GM12872 (cell line): ENCODE data around the gene ARAP1.

Experiments
- CTCF ChIP-seq: IDR thresholded peaks from 3 replicates; pipeline ENCODE4 v1.5.1; 2011; ENCODE audit warnings: low read depth, mild to moderate bottlenecking, low read length, moderate library complexity; ENCODE audit not compliant: insufficient read depth

ARAP1 gene

DNA sequence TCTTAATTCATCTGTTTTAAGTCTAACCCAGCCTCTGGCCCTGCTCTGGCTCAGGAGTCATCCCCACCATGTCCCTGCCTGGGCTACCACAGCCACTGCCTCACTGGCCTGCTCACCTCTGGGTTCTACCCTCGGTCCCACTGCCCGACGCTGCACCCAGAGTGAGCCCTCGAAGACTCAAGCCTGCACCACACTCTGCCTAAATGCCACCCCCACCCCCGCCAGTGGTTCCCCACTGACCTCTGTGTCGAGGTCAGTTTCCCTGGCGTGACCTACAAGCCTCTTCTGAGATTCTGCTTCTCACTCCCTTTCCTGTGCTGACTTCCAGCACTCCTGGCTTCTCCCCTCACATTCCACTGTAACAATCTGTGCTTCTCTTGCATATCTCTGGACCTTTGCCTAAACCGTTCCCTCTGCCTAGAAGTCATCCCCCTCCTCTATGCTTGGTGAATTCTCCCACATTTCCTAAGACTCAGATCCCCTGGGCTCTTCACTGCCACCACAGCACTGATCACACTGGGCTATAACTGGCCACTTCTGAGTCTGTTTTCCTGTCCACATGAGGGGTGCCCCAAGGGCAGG is 65.5 kb downstream of the ARAP1 start:
- TF ChIP-seq CTCF: no peak

DNA sequence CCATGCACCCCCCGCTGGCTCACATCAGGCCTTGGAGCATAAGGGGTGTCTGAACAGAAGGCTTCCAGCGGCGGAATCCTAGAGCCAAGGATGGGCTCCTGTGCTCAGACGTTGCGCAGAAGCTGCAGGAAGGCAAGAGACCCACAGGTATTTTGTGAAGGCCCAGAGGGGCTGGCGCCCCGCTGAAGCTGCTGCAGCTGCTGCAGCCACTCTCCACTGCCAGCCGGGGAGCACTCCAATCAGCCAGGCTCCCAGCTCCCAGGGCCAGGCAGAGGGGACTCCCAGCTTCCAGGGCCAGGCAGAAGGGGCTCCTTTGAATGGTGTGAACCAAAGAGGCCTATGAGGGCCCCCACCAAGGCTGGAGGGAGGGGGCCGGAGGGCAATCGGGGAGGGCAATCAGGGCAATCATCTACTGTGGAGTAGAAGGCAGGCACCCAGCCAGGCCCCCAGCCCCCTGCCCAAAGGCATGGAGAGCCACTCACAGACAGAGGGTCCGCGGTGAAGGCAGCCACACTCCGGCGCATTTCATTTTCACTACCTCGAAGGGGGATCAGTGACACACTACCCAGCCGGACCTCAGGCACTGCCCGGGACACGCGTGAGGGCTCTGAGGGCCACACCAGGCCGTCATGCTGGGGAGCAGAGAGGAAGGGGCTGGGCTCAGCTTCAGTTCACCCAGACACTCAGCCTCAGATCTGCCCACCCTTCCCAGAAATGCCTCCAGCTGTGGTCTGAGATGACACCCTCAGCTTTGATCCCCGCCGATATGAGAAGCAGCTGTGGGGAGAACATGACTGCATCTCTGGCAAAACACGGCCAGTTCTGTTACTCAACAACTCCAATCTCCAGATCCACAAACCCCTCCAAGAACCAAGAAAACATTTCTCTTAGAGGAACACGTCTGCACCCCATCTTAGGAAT is 66.4 kb downstream of the ARAP1 start:
- TF ChIP-seq CTCF: no peak

GRCh38 chr11:72684236-72684912 is 67.8 kb downstream of the ARAP1 start:
- peak; percentile 84 for TF ChIP-seq CTCF

DNA sequence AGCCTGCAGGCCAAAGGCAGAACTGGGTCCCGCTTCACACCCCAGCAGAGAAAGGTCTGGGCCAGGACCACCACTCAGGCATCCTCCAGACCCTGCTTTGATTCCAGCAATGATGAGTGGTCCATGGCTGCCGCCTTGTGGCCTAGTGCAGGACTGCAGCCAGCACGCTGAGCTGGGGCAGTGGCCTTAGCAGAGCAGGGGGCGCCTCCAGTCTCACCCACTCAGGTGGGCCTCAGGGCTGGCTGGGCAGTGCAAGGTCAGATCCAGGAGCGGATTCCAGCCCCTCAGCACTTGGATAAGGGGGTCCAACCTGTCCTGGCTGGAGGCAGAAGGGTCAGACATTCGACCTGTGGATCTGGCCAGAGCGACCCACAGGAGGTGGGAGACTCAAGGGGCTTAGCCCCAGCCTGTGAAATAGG is 68.4 kb downstream of the ARAP1 start:
- TF ChIP-seq CTCF: peak; percentile 99

DNA sequence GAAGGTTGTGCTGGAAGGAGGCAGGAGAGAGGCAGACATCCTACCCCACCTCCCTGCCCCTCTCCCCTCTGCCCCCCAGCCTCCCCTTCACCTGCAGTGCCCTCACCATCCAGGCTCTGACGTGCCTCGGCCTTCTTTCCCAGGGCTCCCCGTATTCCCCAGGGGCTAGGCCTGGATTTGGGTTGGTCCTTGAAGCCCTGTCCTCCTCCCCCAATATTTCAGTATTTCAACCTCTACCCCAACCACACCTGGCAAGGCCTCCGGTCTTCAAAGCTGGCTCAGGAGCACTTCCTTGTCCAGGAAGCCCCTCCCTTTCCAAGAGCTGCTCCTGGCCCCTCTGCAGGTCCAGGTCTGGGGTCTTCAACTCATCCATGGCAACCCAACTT is 69.4 kb downstream of the ARAP1 start:
- TF ChIP-seq CTCF: no peak

DNA sequence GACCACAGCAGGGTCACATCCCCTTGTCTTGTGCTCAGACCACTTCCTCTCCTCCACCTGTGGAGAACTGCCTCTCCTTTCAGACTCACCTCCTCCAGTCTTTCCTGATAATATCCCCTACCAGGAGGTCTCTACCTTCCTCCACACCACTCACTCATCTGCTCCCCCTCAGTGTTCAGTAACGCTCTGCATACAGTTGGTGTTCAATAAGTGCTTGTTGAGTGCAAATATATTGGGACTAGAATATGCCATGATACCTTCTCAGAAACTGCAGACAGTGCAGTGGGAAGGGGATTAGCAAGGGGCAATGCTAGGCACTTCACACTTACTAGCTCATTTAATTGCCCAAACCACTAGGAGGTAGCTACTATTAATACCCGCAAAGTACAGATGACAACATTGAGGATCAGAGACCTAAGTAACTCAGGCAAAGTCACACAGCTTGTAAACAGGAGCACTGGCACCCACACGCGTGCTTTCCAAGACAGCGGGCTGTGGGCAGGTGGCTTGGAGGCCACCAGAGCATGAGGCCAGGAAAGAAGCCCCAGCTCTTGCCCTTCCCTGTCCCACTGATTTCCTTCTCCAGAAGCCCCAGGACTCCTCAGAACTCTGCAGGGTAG is 69.9 kb downstream of the ARAP1 start:
- no peak for TF ChIP-seq CTCF
